Measurements from ENCODE around the gene ZC3H18. TPM values are rescaled to one million over a fixed set of nuclear protein-coding genes. Genes with fewer than 3 reads are reported as not detected.

Gene ZC3H18
- total RNA-seq, 1 donor from 2014 or later: 8.7 TPM

GRCh38 chr16:88619859-88620815, 49.9 kb downstream of the ZC3H18 start:
- no peak for DNase-seq (ENCODE audit: low read depth in 2 of 2)

GRCh38 chr16:88622125-88622524, 51.9 kb downstream of the ZC3H18 start:
- DNase-seq (ENCODE audit: low read depth in 2 of 2): no peak

- DNase-seq (ENCODE audit: low read depth in 2 of 2): no peak
These were observed 52.7 kb downstream of the ZC3H18 start for GRCh38 chr16:88622866-88623265.

GRCh38 chr16:88623858-88624257, 53.7 kb downstream of the ZC3H18 start:
- no peak for DNase-seq (ENCODE audit: low read depth in 2 of 2)

GRCh38 chr16:88624481-88624880, 54.3 kb downstream of the ZC3H18 start:
- DNase-seq (ENCODE audit: low read depth in 2 of 2): no peak

- no peak for DNase-seq (ENCODE audit: low read depth in 2 of 2)
These were observed 54.9 kb downstream of the ZC3H18 start for GRCh38 chr16:88624977-88625576.

GRCh38 chr16:88626646-88627045, 56.4 kb downstream of the ZC3H18 start:
- no peak for DNase-seq (ENCODE audit: low read depth in 2 of 2)

- DNase-seq (ENCODE audit: low read depth in 2 of 2): no peak
These were observed 57.6 kb downstream of the ZC3H18 start for GRCh38 chr16:88627531-88628411.

GRCh38 chr16:88628512-88628974, 58.3 kb downstream of the ZC3H18 start:
- peak; percentile 19 to 84 for DNase-seq (ENCODE audit: low read depth in 2 of 2)

GRCh38 chr16:88629835-88630234, 59.6 kb downstream of the ZC3H18 start:
- no peak for DNase-seq (ENCODE audit: low read depth in 2 of 2)

GRCh38 chr16:88630433-88630832, 60.2 kb downstream of the ZC3H18 start:
- no peak for DNase-seq (ENCODE audit: low read depth in 2 of 2)

GRCh38 chr16:88630941-88631340, 60.7 kb downstream of the ZC3H18 start:
- DNase-seq (ENCODE audit: low read depth in 2 of 2): no peak

GRCh38 chr16:88631384-88631783, 61.2 kb downstream of the ZC3H18 start:
- no peak for DNase-seq (ENCODE audit: low read depth in 2 of 2)

- DNase-seq (ENCODE audit: low read depth in 2 of 2): no peak
These were observed 61.9 kb downstream of the ZC3H18 start for GRCh38 chr16:88631920-88632586.

GRCh38 chr16:88632587-88632930, 62.4 kb downstream of the ZC3H18 start:
- no peak for DNase-seq (ENCODE audit: low read depth in 2 of 2)

GRCh38 chr16:88633684-88634140, 63.5 kb downstream of the ZC3H18 start:
- peak; percentile 38 to 79 for DNase-seq (ENCODE audit: low read depth in 2 of 2)

GRCh38 chr16:88634141-88634993, 64.2 kb downstream of the ZC3H18 start:
- peak; percentile 35 to 41 for DNase-seq (ENCODE audit: low read depth in 2 of 2)

- no peak for DNase-seq (ENCODE audit: low read depth in 2 of 2)
These were observed 64.9 kb downstream of the ZC3H18 start for GRCh38 chr16:88634994-88635670.

GRCh38 chr16:88635671-88636319, 65.6 kb downstream of the ZC3H18 start:
- no peak for DNase-seq (ENCODE audit: low read depth in 2 of 2)
